Ishikawa (cell line): ENCODE measurements around the gene PLBD2.

Experiments
- CEBPB ChIP-seq: IDR thresholded peaks from 2 replicates; pipeline ENCODE4 v1.6.1; 2012
- EGR1 ChIP-seq: IDR thresholded peaks from 2 replicates; pipeline ENCODE4 v1.6.1; 2012
- EP300 ChIP-seq: IDR thresholded peaks from 2 replicates; pipeline ENCODE4 v1.6.1; 2012; ENCODE audit warnings: borderline replicate concordance
- FOXM1 ChIP-seq: IDR thresholded peaks from 2 replicates; pipeline ENCODE4 v1.6.1; 2012; ENCODE audit warnings: low read depth, borderline replicate concordance
- NFIC ChIP-seq: IDR thresholded peaks from 2 replicates; pipeline ENCODE4 v1.6.1; 2012
- RAD21 ChIP-seq: IDR thresholded peaks from 2 replicates; pipeline ENCODE4 v1.6.1; 2012; ENCODE audit warnings: low read depth
- REST ChIP-seq: IDR thresholded peaks from 2 replicates; pipeline ENCODE4 v1.6.1; 2012; ENCODE audit warnings: low read depth, mild to moderate bottlenecking
- TCF12 ChIP-seq: IDR thresholded peaks from 2 replicates; pipeline ENCODE4 v1.6.1; 2012; ENCODE audit warnings: low read depth
- TEAD4 ChIP-seq: IDR thresholded peaks from 2 replicates; pipeline ENCODE4 v1.6.1; 2012
- USF1 ChIP-seq: IDR thresholded peaks from 2 replicates; pipeline ENCODE4 v1.6.1; 2012
- YY1 ChIP-seq: IDR thresholded peaks from 2 replicates; pipeline ENCODE4 v1.6.1; 2012; ENCODE audit warnings: low read depth
- ZBTB7A ChIP-seq: IDR thresholded peaks from 2 replicates; pipeline ENCODE4 v1.6.1; 2012; ENCODE audit warnings: low read depth

- TF ChIP-seq FOXM1 (no peak), REST (no peak), TCF12 (no peak), ZBTB7A (no peak), YY1 (no peak), CEBPB (no peak), NFIC (no peak), RAD21 (no peak), EGR1 (no peak), TEAD4 (no peak), EP300 (no peak), USF1 (no peak)
Observed at GRCh38 chr12:113413488-113413939, 55.1 kb downstream of the PLBD2 start.
